ENCODE results near the gene SPTLC1.

Gene SPTLC1

GRCh38 chr9:92044936-92045335, 70.3 kb downstream of the SPTLC1 start:
- Histone ChIP-seq H3K27me3 (ENCODE audit: insufficient read depth, low read depth, severe bottlenecking) (no peaks in the 10 kb centered on the region), H3K27ac (no peak overlapping the region), H3K36me3 (peaks cover 49% of the 10 kb centered on the region), H3K9me3 (ENCODE audit: severe bottlenecking) (peaks cover 6% of the 10 kb centered on the region), H3K4me3 (ENCODE audit: low read depth, low read length) (no peak overlapping the region)
- TF ChIP-seq, protein P1, sequence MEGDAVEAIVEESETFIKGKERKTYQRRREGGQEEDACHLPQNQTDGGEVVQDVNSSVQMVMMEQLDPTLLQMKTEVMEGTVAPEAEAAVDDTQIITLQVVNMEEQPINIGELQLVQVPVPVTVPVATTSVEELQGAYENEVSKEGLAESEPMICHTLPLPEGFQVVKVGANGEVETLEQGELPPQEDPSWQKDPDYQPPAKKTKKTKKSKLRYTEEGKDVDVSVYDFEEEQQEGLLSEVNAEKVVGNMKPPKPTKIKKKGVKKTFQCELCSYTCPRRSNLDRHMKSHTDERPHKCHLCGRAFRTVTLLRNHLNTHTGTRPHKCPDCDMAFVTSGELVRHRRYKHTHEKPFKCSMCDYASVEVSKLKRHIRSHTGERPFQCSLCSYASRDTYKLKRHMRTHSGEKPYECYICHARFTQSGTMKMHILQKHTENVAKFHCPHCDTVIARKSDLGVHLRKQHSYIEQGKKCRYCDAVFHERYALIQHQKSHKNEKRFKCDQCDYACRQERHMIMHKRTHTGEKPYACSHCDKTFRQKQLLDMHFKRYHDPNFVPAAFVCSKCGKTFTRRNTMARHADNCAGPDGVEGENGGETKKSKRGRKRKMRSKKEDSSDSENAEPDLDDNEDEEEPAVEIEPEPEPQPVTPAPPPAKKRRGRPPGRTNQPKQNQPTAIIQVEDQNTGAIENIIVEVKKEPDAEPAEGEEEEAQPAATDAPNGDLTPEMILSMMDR (IDR thresholded peaks at IDR 0.05; ENCODE audit: low read depth, low read length): no peak
- DNase-seq: no peak

DNA sequence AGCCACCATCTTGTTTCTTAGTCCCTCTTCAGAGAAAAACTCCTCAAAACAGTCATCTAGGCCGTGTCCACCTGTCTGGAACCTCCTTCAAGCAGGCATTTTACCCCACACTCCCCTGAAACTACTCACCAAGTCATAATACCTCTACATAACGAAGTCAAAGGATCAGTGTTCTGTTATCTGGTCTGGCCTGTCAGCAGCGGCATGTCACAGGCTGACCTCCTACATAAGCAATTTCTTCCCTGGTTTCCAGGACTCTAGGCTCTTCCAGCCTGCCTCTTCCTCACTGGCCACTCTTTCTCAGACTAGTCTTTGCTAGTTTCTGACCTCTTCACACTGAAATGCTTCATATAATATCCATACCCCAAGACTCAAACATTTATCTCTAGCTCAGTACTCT, 72.2 kb downstream of the SPTLC1 start:
- TF ChIP-seq, protein P1 (IDR thresholded peaks at IDR 0.05; ENCODE audit: low read depth, low read length): no peak
- H3K9me3 ChIP-seq (ENCODE audit: severe bottlenecking): peaks cover 6% of the 10 kb centered on the region
- peaks cover 46% of the 10 kb centered on the region for H3K36me3 ChIP-seq
- H3K27ac ChIP-seq: no peak overlapping the region
- H3K27me3 ChIP-seq (ENCODE audit: insufficient read depth, low read depth, severe bottlenecking): no peaks in the 10 kb centered on the region
- no peak for DNase-seq
- no peak overlapping the region for H3K4me3 ChIP-seq (ENCODE audit: low read depth, low read length)

DNA sequence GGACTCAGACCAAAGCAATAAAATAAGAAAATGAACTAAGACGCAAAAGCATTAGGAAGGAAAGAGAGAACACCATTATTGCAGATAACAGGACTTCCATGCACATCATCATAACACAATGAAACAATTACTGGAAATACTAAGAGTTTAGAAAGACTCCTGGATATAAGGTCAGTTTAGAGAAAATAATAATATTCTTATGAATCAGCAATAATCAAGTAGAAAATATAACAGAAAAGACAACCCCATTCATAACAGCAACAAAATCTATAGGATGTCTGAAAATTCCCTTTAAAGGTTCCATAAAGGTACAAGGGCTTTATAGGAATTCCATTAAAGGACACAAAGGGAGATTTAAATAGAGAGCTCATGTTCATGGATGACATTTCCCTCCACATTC, 73.0 kb downstream of the SPTLC1 start:
- TF ChIP-seq, protein P1 (IDR thresholded peaks at IDR 0.05; ENCODE audit: low read depth, low read length): no peak
- no peak for DNase-seq
- H3K36me3 ChIP-seq: peaks cover 53% of the 10 kb centered on the region
- peaks cover 6% of the 10 kb centered on the region for H3K9me3 ChIP-seq (ENCODE audit: severe bottlenecking)
- H3K4me3 ChIP-seq (ENCODE audit: low read depth, low read length): no peak overlapping the region
- H3K27me3 ChIP-seq (ENCODE audit: insufficient read depth, low read depth, severe bottlenecking): no peaks in the 10 kb centered on the region
- H3K27ac ChIP-seq: no peak overlapping the region

- TF ChIP-seq, protein P1 (IDR thresholded peaks at IDR 0.05; ENCODE audit: low read depth, low read length): no peak
- Histone ChIP-seq H3K4me3 (ENCODE audit: low read depth, low read length) (no peak overlapping the region), H3K27me3 (ENCODE audit: insufficient read depth, low read depth, severe bottlenecking) (no peaks in the 10 kb centered on the region), H3K27ac (no peak overlapping the region), H3K9me3 (ENCODE audit: severe bottlenecking) (peaks cover under 1% of the 10 kb centered on the region), H3K36me3 (peaks cover 27% of the 10 kb centered on the region)
- DNase-seq: no peak
Observed at GRCh38 chr9:92036756-92037155, 78.5 kb downstream of the SPTLC1 start.

DNA sequence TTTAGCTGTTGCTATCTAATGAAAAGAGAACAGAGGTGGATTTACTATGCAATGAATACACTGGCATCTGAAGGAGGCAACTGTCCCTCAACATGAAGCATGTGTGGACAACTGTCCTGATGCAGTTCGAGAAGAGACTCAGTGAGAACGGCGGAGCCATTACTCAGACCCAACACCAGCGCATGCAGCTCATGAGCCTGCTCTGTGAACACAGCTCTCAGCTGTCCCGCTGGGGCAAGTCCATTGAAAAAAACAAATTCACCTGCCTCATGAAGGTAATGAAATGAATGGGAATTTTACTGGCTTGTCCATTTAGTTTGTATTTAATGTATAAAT, 78.8 kb downstream of the SPTLC1 start:
- H3K36me3 ChIP-seq: peaks cover 23% of the 10 kb centered on the region
- H3K27me3 ChIP-seq (ENCODE audit: insufficient read depth, low read depth, severe bottlenecking): no peaks in the 10 kb centered on the region
- H3K9me3 ChIP-seq (ENCODE audit: severe bottlenecking): no peaks in the 10 kb centered on the region
- no peak overlapping the region for H3K4me3 ChIP-seq (ENCODE audit: low read depth, low read length)
- H3K27ac ChIP-seq: no peak overlapping the region
- no peak for DNase-seq
- TF ChIP-seq, protein P1 (IDR thresholded peaks at IDR 0.05; ENCODE audit: low read depth, low read length): no peak

DNA sequence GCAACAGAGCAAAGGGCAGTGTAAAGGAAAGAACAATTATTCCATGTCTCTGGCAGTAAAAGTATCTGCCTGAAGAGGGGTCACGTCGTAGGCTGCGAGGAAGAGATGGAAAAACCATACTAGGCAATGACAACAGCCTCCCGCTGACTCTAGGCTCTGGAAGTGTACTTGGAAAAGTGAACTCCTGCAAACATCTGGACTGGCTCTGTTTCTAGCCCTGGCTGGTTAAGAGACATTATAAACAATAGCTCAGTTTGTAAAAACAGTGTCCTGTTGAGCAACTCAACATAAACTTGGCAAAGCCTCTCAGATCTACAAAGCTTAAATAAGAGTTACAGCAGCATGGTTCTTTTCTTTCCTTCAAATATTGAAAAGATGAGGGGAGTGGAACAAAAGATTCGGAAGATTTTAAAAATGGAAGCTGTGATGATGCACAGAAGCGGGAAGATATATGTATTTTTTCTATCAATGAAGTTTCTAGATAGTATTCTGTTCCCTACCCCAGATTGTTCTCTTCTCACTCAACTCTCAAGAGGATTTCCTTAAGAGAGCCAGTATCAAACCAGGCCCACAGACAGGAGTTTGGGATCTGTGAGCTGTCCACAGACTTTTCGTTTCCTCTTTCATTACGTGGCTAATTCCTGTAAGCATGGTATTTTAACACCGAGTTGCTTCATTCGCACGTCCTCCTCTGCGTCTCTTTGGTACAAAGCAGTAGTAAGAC, 79.4 kb downstream of the SPTLC1 start:
- TF ChIP-seq, protein P1 (IDR thresholded peaks at IDR 0.05; ENCODE audit: low read depth, low read length): no peak
- Histone ChIP-seq H3K36me3 (peaks cover 22% of the 10 kb centered on the region), H3K27ac (no peak overlapping the region), H3K4me3 (ENCODE audit: low read depth, low read length) (no peak overlapping the region), H3K27me3 (ENCODE audit: insufficient read depth, low read depth, severe bottlenecking) (no peaks in the 10 kb centered on the region), H3K9me3 (ENCODE audit: severe bottlenecking) (no peaks in the 10 kb centered on the region)
- DNase-seq: no peak
